ENCODE data around the gene SEPHS1.

SEPHS1 gene

DNA sequence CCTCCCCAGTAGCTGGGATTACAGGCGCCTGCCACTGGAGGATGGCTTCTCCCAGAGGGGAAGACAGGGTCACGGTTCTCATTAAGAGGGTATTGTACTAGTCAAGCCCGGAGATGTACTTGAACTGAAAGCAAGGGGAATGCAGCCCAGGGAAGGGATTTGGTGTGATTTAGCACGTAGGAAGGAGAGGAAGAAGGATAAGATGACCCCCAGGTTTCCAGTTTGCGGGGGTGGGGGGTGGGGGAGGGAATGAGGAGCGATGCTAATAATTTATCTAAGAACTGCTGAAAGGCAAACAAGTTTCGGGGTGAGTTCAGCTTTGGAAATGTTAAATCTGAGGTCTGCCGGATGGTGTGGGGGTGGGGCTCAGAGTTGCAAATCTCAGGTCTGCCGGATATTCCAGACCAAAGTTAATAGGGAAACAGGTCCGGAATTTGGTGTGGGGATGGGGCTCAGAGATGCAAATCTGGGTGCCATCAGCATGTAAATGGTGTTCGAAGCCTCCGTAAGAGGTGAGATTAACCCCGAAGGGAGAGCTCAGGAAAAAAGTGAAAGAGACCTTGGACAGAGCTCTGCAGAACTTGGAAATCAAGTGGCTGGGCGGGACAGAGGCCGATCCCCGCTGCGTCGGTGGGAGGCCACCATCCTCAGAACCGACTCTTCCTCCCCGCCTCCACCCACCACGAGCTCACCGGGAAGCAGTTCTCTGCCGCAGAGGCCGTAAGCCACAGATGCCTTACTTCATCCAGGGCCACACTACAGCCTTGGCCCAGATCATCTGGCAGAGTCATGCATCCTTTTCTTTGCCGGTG, 1.6 kb upstream of the SEPHS1 start:
- in situ Hi-C loops (cut with MboI; ENCODE audit: low pct_unique_long_range_greater_than_20kb, low sequenced_read_pairs, unreplicated experiment) = no loop called here
- peak; percentile 26 for DNase-seq (ENCODE audit: low spot score)
- TF ChIP-seq, protein P1, sequence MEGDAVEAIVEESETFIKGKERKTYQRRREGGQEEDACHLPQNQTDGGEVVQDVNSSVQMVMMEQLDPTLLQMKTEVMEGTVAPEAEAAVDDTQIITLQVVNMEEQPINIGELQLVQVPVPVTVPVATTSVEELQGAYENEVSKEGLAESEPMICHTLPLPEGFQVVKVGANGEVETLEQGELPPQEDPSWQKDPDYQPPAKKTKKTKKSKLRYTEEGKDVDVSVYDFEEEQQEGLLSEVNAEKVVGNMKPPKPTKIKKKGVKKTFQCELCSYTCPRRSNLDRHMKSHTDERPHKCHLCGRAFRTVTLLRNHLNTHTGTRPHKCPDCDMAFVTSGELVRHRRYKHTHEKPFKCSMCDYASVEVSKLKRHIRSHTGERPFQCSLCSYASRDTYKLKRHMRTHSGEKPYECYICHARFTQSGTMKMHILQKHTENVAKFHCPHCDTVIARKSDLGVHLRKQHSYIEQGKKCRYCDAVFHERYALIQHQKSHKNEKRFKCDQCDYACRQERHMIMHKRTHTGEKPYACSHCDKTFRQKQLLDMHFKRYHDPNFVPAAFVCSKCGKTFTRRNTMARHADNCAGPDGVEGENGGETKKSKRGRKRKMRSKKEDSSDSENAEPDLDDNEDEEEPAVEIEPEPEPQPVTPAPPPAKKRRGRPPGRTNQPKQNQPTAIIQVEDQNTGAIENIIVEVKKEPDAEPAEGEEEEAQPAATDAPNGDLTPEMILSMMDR (IDR thresholded peaks at IDR 0.05; ENCODE audit: extremely low read depth, insufficient read depth, missing control alignments) = no peak

DNA sequence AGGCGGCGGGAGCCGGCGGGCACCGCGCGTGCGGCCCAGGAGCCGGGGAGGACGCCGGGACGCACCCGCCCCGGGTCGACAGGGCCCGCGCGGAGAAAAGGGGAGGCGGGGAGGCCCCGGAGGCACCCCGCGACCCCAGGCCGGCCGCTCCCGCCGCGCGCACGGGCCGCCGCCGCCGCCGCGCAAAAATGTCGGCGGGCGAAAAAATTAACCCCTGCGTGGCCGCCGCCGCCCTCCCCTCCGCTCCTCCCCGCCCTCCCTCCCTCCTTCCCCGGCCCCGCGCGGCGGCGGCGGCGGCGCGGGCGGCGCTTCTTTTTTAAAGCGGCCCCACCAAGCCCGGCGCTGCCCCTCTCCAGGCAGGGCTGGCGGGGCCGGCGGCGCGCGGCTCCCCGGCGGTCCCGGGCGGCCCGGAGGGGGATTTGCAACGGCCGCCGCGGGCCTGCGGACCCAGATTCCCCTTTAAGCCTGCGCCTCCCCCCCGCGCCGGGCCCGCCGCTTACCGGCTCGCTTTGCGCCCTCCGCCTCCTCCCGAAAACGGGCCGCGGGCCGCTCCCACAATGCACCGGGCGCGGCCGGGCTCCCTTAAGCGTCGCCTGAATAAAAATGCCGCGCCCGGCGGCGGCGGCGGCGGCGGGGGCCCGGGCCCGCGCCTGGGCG, 465 bp downstream of the SEPHS1 start:
- TF ChIP-seq, protein P1 (IDR thresholded peaks at IDR 0.05; ENCODE audit: extremely low read depth, insufficient read depth, missing control alignments) = no peak
- peak; percentile 91 for DNase-seq (ENCODE audit: low spot score)
- in situ Hi-C loops (cut with MboI; ENCODE audit: low pct_unique_long_range_greater_than_20kb, low sequenced_read_pairs, unreplicated experiment) = no loop called here

DNA sequence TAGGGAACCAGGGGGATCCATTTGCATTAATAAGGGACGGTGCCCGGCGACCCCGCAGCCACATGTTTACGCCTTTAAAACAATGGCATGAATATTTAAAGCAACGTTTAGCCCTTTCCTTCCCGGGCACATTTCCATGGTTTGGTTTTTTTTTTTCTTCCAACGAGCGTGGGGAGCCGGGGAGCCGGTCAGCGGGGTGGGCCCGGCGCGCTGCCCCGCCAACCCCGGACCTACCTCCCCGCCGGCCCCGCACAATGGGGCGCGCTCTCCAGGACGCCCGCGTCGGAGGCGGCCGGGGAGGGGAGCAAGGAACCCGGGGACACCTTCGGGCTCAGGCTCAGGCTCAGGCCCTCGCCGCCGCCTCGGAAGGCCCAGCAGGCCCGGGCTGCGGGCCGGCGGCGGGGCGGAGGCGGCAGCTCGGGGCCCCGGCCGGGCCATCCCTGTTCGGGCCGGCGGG, 1.0 kb downstream of the SEPHS1 start:
- in situ Hi-C loops (cut with MboI; ENCODE audit: low pct_unique_long_range_greater_than_20kb, low sequenced_read_pairs, unreplicated experiment) = no loop called here
- TF ChIP-seq, protein P1 (IDR thresholded peaks at IDR 0.05; ENCODE audit: extremely low read depth, insufficient read depth, missing control alignments) = no peak
- DNase-seq (ENCODE audit: low spot score) = peak; percentile 37

DNA sequence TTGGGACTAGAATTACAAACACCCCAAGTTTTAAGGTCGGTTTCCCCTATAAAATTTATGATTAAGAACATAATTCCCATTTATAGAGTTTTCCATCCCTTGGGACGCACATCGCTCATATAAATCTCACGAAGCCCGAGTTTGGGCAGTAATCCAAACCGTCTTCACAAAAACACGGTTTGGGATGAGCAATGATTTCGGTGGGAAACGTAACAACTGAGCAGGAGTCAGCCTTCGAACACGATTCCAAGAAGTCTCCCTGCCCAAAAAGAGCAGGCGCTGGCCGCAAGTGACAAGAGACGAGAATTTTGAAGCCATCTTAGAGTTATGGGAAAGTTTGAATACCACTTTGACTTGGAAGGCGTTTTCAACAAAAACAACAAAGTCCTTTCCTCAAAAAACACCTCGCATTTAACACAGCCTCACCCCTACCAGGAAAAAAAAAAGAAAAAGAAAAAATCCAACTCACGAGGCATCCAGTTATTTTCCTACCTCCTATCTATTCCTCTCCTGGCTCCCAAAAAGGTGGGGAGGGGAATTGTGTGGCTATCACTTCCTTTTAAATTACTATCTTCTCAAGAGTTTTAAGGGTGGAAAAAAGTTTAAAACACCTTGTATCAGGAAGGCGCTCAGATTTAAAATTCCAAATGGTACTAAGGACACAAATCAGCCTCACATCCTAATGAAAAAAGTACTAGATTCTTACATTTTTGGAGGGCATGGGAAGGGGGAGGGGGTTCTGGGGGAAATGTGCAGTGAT, 1.6 kb downstream of the SEPHS1 start:
- peak; percentile 20 for DNase-seq (ENCODE audit: low spot score)
- TF ChIP-seq, protein P1 (IDR thresholded peaks at IDR 0.05; ENCODE audit: extremely low read depth, insufficient read depth, missing control alignments) = no peak
- in situ Hi-C loops (cut with MboI; ENCODE audit: low pct_unique_long_range_greater_than_20kb, low sequenced_read_pairs, unreplicated experiment) = no loop called here

DNA sequence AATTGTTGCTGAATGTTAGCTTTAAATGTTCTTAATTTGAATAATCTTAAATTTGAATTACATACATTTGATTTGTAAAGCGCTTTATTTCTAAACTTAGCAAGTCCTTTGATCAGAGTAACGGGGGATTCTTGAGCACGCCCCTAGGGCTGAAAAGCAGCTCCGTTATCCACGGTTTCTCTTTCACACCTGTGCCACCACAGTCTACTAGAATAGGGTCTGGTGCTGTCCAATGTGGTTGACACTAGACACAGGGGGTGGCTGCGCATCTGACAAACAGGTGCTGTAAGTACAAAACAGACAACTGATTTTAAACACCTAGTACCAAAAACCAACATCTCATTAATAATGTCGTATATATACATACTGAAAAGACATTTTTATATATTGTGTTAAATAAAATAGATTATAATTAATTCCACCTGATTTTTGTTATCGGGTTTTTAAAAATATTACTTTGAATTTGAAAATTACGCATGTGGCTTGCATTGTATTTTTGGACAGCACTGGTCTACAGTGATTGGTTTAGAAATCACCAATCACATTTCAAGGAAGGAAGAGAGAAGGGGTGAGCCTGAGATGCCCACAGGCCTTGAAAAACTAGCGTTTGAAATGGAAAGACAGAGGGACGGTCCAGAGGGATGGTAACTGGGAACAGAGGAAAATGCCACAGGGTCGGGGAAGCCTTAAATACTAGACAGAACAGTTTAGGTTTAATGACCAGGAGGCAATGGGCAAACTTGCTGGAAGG, 7.3 kb downstream of the SEPHS1 start:
- DNase-seq (ENCODE audit: low spot score) = peak; percentile 62
- in situ Hi-C loops (cut with MboI; ENCODE audit: low pct_unique_long_range_greater_than_20kb, low sequenced_read_pairs, unreplicated experiment) = no loop called here
- TF ChIP-seq, protein P1 (IDR thresholded peaks at IDR 0.05; ENCODE audit: extremely low read depth, insufficient read depth, missing control alignments) = no peak

DNA sequence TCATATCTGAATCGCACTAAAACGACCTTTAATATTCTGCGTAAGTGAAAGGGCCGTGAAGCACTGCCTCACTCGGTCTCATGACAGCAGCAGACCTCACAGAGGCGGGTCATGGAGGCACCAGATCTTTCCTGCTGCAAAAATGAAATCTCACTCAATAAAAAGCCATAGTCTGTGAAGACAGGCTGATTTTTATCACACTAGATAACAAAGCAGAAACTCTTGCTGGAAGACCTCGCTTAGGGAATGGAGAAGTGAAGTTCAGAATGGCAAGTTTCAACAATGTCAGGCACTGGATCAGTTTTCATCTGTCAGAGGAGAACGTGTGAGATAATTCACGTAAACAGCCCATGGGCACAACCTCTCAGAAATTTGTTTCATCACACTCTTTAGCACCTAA, 8.0 kb downstream of the SEPHS1 start:
- TF ChIP-seq, protein P1 (IDR thresholded peaks at IDR 0.05; ENCODE audit: extremely low read depth, insufficient read depth, missing control alignments) = no peak
- in situ Hi-C loops (cut with MboI; ENCODE audit: low pct_unique_long_range_greater_than_20kb, low sequenced_read_pairs, unreplicated experiment) = no loop called here
- no peak for DNase-seq (ENCODE audit: low spot score)
